AG10803 (cell line): ENCODE results near the gene MIF4GD.

Experiments used
- DNase-seq: peaks from one replicate; pipeline ENCODE4 v3.0.0; 2010; ENCODE audit warnings: low read depth
- H3K4me3 ChIP-seq: 2 replicates; pipeline ENCODE4 v1.5.1; 2011; ENCODE audit warnings: mild to moderate bottlenecking, low read length, control low read depth
- CTCF ChIP-seq: conservative IDR thresholded peaks from 2 replicates; pipeline ENCODE4 v1.5.1; 2011; ENCODE audit warnings: mild to moderate bottlenecking, low read length, control low read depth, inconsistent platforms

MIF4GD gene

GRCh38 chr17:75238684-75239191, 32.3 kb downstream of the MIF4GD start:
- TF ChIP-seq CTCF = peak; percentile 83
- peak; percentile 67 for DNase-seq
- no peak overlapping the region for H3K4me3 ChIP-seq

- DNase-seq = no peak
- H3K4me3 ChIP-seq = no peak overlapping the region
- TF ChIP-seq CTCF = no peak
These were observed 32.9 kb downstream of the MIF4GD start for GRCh38 chr17:75238020-75238580.

- no peak for DNase-seq
- no peak overlapping the region for H3K4me3 ChIP-seq
- TF ChIP-seq CTCF = no peak
These were observed 33.7 kb downstream of the MIF4GD start for GRCh38 chr17:75237100-75238014.

GRCh38 chr17:75232786-75233185, 38.2 kb downstream of the MIF4GD start:
- no peak overlapping the region for H3K4me3 ChIP-seq
- no peak for TF ChIP-seq CTCF
- no peak for DNase-seq

GRCh38 chr17:75231741-75232464, 39.1 kb downstream of the MIF4GD start:
- no peak for TF ChIP-seq CTCF

GRCh38 chr17:75231071-75231470, 40.0 kb downstream of the MIF4GD start:
- no peak overlapping the region for H3K4me3 ChIP-seq
- DNase-seq = no peak
- no peak for TF ChIP-seq CTCF

More at GRCh38 chr17:75231741-75232464, 39.1 kb downstream of the MIF4GD start:
- DNase-seq = no peak
- H3K4me3 ChIP-seq = no peak overlapping the region
